Activated CD8-positive, alpha-beta memory T cell treated with anti-CD3 and anti-CD28 coated beads, Interleukin-2, amount 50 U/mL, for 24 hours (primary cell): ENCODE data around the gene TMIGD1.

Experiments used
- DNase-seq: peaks from one replicate; pipeline ENCODE4 v3.0.0-alpha.2; 2020; ENCODE audit errors: extremely low read depth

TMIGD1 gene

GRCh38 chr17:30326809-30327208, 7.0 kb downstream of the TMIGD1 start:
- no peak for DNase-seq

GRCh38 chr17:30324723-30325122, 9.1 kb downstream of the TMIGD1 start:
- no peak for DNase-seq

GRCh38 chr17:30323895-30324319, 9.9 kb downstream of the TMIGD1 start:
- DNase-seq: no peak

- no peak for DNase-seq
These were observed 10.5 kb downstream of the TMIGD1 start for GRCh38 chr17:30323262-30323894.

GRCh38 chr17:30321314-30321713, 12.5 kb downstream of the TMIGD1 start:
- no peak for DNase-seq

GRCh38 chr17:30318155-30318554, 15.7 kb downstream of the TMIGD1 start:
- no peak for DNase-seq

- no peak for DNase-seq
These were observed 17.1 kb downstream of the TMIGD1 start for GRCh38 chr17:30316736-30317135.

- DNase-seq: no peak
These were observed 18.8 kb downstream of the TMIGD1 start for GRCh38 chr17:30315106-30315505.

- no peak for DNase-seq
These were observed 19.4 kb downstream of the TMIGD1 start for GRCh38 chr17:30314474-30314873.

- no peak for DNase-seq
These were observed 21.6 kb downstream of the TMIGD1 start for GRCh38 chr17:30312226-30312625.

GRCh38 chr17:30310562-30310961, 23.3 kb downstream of the TMIGD1 start:
- no peak for DNase-seq

- DNase-seq: no peak
These were observed 24.3 kb downstream of the TMIGD1 start for GRCh38 chr17:30309591-30309990.

- no peak for DNase-seq
These were observed 25.5 kb downstream of the TMIGD1 start for GRCh38 chr17:30308406-30308805.

- no peak for DNase-seq
These were observed 29.1 kb downstream of the TMIGD1 start for GRCh38 chr17:30304778-30305177.

- DNase-seq: no peak
These were observed 31.6 kb downstream of the TMIGD1 start for GRCh38 chr17:30302241-30302640.

GRCh38 chr17:30300818-30301217, 33.0 kb downstream of the TMIGD1 start:
- no peak for DNase-seq

- DNase-seq: no peak
These were observed 34.9 kb downstream of the TMIGD1 start for GRCh38 chr17:30299000-30299399.

- no peak for DNase-seq
These were observed 36.1 kb downstream of the TMIGD1 start for GRCh38 chr17:30297715-30298114.

- DNase-seq: no peak
These were observed 37.3 kb downstream of the TMIGD1 start for GRCh38 chr17:30296499-30297080.

GRCh38 chr17:30292286-30292858, 41.5 kb downstream of the TMIGD1 start:
- DNase-seq: no peak

GRCh38 chr17:30291543-30292285, 42.1 kb downstream of the TMIGD1 start, which contains the start of gene BLMH:
BLMH (minus strand) TSS chr17:30291944; CDS start chr17:30291819, 125 bp downstream.
- DNase-seq: peak; percentile 47

GRCh38 chr17:30290696-30291542, 42.9 kb downstream of the TMIGD1 start:
- peak; percentile 8 for DNase-seq
